Activated CD4-positive, alpha-beta T cell treated with anti-CD3 and anti-CD28 coated beads, Interleukin-2, amount 10 ng/mL, durations not matched to agents 7 days and 5 days (primary cell): ENCODE results near the gene TUB. TPM values are rescaled to one million over a fixed set of nuclear protein-coding genes. Genes with fewer than 3 reads are reported as not detected.

Source experiments
- CTCF ChIA-PET: fragments of 350-600 bp; sonication (Branson Sonifier 250); formaldehyde crosslinking; loops from one replicate; lab custom pipeline; 2021; ENCODE audit warnings: antibody characterized with exemption; lab: Charles Lee
- POLR2A ChIA-PET: fragments of 350-600 bp; sonication (Branson Sonifier 250); formaldehyde crosslinking; loops from one replicate; lab custom pipeline; 2021; ENCODE audit warnings: antibody characterized with exemption; lab: Charles Lee
- DNase-seq: peaks from one replicate; pipeline ENCODE4 v3.0.0-alpha.2; 2020
- H3K27ac Mint-ChIP-seq: one replicate; pipeline ENCODE4 v1.8.0; 2021; ENCODE audit warnings: mild to moderate bottlenecking, moderate library complexity, mixed read lengths
- H3K27me3 Mint-ChIP-seq: one replicate; pipeline ENCODE4 v1.8.0; 2021; ENCODE audit warnings: mixed read lengths
- H3K36me3 Mint-ChIP-seq: one replicate; pipeline ENCODE4 v1.8.0; 2021; ENCODE audit warnings: low read depth, mixed read lengths
- H3K4me1 Mint-ChIP-seq: one replicate; pipeline ENCODE4 v1.8.0; 2021; ENCODE audit warnings: mixed read lengths
- H3K4me3 Mint-ChIP-seq: one replicate; pipeline ENCODE4 v1.8.0; 2021; ENCODE audit warnings: mild to moderate bottlenecking, moderate library complexity, mixed read lengths
- H3K9me3 Mint-ChIP-seq: one replicate; pipeline ENCODE4 v1.8.0; 2021; ENCODE audit warnings: mixed read lengths
- total RNA-seq, 2 experiments: library from RNA; stranded (reverse); gene quantifications; one replicate each; pipeline ENCODE4 v1.2.3, GENCODE V29; 2021

TUB gene
- total RNA-seq, 2 experiments from 2014 or later = 0.08 to 0.12 TPM

GRCh38 chr11:8055836-8056526, 25.0 kb upstream of the TUB start:
- CTCF ChIA-PET = interaction anchor here (0.5 to 2.0 kb wide), 3 partner anchors 17 to 1389 kb away, joined by 4 to 5 read pairs (median 4); no protein-coding TSS in a partner anchor
- Mint-ChIP-seq H3K9me3 (no peaks in the 10 kb centered on the region), H3K4me1 (peaks cover 2% of the 10 kb centered on the region), H3K36me3 (no peaks in the 10 kb centered on the region), H3K27me3 (peaks cover 8% of the 10 kb centered on the region), H3K4me3 (no peak overlapping the region), H3K27ac (no peak overlapping the region)
- POLR2A ChIA-PET = interaction anchor here (0.6 kb wide), 1 partner anchor 774 kb away, joined by 3 read pairs; no protein-coding TSS in a partner anchor
- DNase-seq = no peak

DNA sequence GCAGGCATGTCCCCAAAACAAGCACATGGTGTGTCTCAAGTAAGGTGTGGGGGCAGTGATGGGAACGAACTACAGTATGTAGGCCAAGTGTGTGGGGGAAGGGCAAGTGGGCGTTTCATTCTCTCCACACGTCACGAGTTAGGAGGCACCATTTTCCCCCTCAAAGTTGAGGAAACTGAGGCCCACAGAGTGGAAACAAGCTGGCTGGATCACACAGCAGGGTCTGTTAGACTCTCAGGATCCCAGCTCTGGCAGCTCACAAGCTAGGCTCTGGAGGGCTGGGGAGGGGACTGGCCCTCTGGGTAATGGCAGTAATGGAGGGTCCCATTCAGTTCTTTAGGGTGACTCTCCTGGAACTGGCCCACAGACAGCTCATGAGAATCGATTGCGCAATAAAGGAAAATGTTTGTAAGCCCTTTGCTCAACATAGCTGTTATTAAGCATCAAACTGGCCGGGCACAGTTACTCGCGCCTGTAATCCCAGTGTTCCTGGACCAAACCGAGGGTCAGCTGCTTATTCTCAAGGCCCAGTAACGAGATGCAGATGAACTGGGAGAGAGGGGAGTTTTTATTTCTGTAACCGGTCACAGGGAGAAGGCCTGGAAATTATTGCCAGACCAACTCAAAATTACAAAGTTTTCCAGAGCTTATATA, 24.1 kb upstream of the TUB start:
- Mint-ChIP-seq H3K9me3 (no peaks in the 10 kb centered on the region), H3K27ac (no peak overlapping the region)

GRCh38 chr11:8058216-8058615, 22.8 kb upstream of the TUB start:
- CTCF ChIA-PET = no interaction called here

More for the DNA sequence above, 24.1 kb upstream of the TUB start:
- H3K4me3 Mint-ChIP-seq = no peak overlapping the region
- ChIA-PET CTCF (interaction anchor here (0.7 to 1.2 kb wide), 3 partner anchors 12 to 50 kb away, joined by 3 read pairs; no protein-coding TSS in a partner anchor), POLR2A (interaction anchor here (0.6 kb wide), 1 partner anchor 575 kb away, joined by 11 read pairs; no protein-coding TSS in a partner anchor)
- no peak for DNase-seq
- H3K36me3 Mint-ChIP-seq = no peaks in the 10 kb centered on the region
- peaks cover 2% of the 10 kb centered on the region for H3K4me1 Mint-ChIP-seq
- peaks cover 1% of the 10 kb centered on the region for H3K27me3 Mint-ChIP-seq

DNA sequence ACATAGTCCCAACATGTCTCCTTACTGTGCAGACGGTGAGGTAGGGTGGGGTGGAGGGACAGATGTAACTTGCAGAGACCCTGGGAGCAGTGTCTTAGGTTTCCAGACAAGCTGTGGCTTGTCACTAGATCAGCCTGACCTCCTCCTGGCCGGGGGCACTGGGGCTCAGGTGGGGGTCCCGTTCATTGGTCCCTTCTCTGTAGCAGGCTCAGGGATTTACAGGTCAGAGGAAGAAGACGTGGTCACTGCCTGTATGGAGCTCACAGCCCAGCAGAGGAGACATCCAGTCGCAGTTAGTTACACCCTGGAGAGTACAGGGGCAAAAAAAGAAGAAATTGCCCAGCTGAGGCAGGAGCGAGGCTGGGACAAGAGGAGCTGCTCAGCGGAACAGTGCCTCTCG, 22.0 kb upstream of the TUB start:
- no peak for DNase-seq
- Mint-ChIP-seq H3K4me1 (peaks cover 2% of the 10 kb centered on the region), H3K27me3 (no peaks in the 10 kb centered on the region), H3K4me3 (no peak overlapping the region), H3K36me3 (no peaks in the 10 kb centered on the region), H3K9me3 (no peaks in the 10 kb centered on the region), H3K27ac (no peak overlapping the region)
- CTCF ChIA-PET = interaction anchor here (1.4 kb wide), 1 partner anchor 8 kb away, joined by 5 read pairs; no protein-coding TSS in a partner anchor
- POLR2A ChIA-PET = no interaction called here

More at GRCh38 chr11:8058216-8058615, 22.8 kb upstream of the TUB start:
- no peaks in the 10 kb centered on the region for H3K9me3 Mint-ChIP-seq
- H3K36me3 Mint-ChIP-seq = no peaks in the 10 kb centered on the region
- no peaks in the 10 kb centered on the region for H3K27me3 Mint-ChIP-seq
- no peak for DNase-seq
- H3K4me3 Mint-ChIP-seq = no peak overlapping the region
- no peak overlapping the region for H3K27ac Mint-ChIP-seq
- peaks cover 2% of the 10 kb centered on the region for H3K4me1 Mint-ChIP-seq
- POLR2A ChIA-PET = no interaction called here

DNA sequence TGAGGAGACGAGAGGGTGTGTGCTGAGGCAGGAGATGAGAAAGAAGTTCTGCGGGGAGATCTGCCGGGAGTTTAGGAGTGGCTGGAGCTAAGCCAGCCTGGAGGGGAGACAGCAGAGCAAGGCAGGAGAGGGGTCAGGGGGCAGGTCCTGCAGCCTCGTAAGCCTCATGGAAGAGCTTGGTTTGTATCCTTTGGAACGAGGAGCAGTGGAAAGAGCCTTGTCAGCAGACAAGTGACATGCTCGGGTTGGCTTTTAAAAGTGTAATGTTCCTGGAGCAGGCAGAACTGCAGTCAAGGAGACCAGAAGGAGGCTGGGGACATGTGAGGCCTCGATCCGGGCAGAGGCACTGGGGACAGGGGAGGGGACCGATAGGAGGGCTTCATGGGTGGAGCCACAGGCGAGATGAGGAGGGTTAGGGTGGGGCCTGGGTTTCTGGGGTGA, 21.4 kb upstream of the TUB start:
- Mint-ChIP-seq H3K36me3 (no peaks in the 10 kb centered on the region), H3K27ac (no peak overlapping the region), H3K4me1 (peaks cover 2% of the 10 kb centered on the region), H3K27me3 (no peaks in the 10 kb centered on the region), H3K4me3 (no peak overlapping the region), H3K9me3 (no peaks in the 10 kb centered on the region)
- POLR2A ChIA-PET = no interaction called here
- CTCF ChIA-PET = interaction anchor here (1.4 kb wide), 1 partner anchor 9 kb away, joined by 5 read pairs; no protein-coding TSS in a partner anchor
- no peak for DNase-seq

- Mint-ChIP-seq H3K4me1 (peaks cover 2% of the 10 kb centered on the region), H3K4me3 (no peak overlapping the region), H3K27ac (no peak overlapping the region), H3K36me3 (no peaks in the 10 kb centered on the region), H3K9me3 (no peaks in the 10 kb centered on the region), H3K27me3 (no peaks in the 10 kb centered on the region)
- POLR2A ChIA-PET = no interaction called here
- CTCF ChIA-PET = interaction anchor here (1.4 kb wide), 1 partner anchor 9 kb away, joined by 5 read pairs; no protein-coding TSS in a partner anchor
- no peak for DNase-seq
Observed at GRCh38 chr11:8060146-8060719, 20.8 kb upstream of the TUB start.

GRCh38 chr11:8060801-8061554, 20.0 kb upstream of the TUB start:
- Mint-ChIP-seq H3K4me3 (no peak overlapping the region), H3K4me1 (peaks cover 2% of the 10 kb centered on the region), H3K9me3 (no peaks in the 10 kb centered on the region), H3K27ac (no peak overlapping the region), H3K36me3 (no peaks in the 10 kb centered on the region), H3K27me3 (no peaks in the 10 kb centered on the region)
- ChIA-PET CTCF (no interaction called here), POLR2A (no interaction called here)
- DNase-seq = no peak

- peaks cover 2% of the 10 kb centered on the region for H3K4me1 Mint-ChIP-seq
- ChIA-PET POLR2A (no interaction called here), CTCF (no interaction called here)
- no peak overlapping the region for H3K27ac Mint-ChIP-seq
- no peaks in the 10 kb centered on the region for H3K27me3 Mint-ChIP-seq
- no peaks in the 10 kb centered on the region for H3K36me3 Mint-ChIP-seq
- H3K9me3 Mint-ChIP-seq = no peaks in the 10 kb centered on the region
- H3K4me3 Mint-ChIP-seq = no peak overlapping the region
- no peak for DNase-seq
Observed at GRCh38 chr11:8061555-8062428, 19.2 kb upstream of the TUB start.

GRCh38 chr11:8062781-8063257, 18.2 kb upstream of the TUB start:
- ChIA-PET CTCF (no interaction called here), POLR2A (no interaction called here)
- no peaks in the 10 kb centered on the region for H3K27me3 Mint-ChIP-seq
- no peaks in the 10 kb centered on the region for H3K9me3 Mint-ChIP-seq
- H3K36me3 Mint-ChIP-seq = no peaks in the 10 kb centered on the region
- DNase-seq = no peak
- H3K4me1 Mint-ChIP-seq = peaks cover 2% of the 10 kb centered on the region
- no peak overlapping the region for H3K4me3 Mint-ChIP-seq
- no peak overlapping the region for H3K27ac Mint-ChIP-seq

GRCh38 chr11:8063324-8063723, 17.7 kb upstream of the TUB start:
- Mint-ChIP-seq H3K4me3 (no peak overlapping the region), H3K27ac (no peak overlapping the region), H3K36me3 (no peaks in the 10 kb centered on the region), H3K9me3 (no peaks in the 10 kb centered on the region), H3K27me3 (peaks cover 1% of the 10 kb centered on the region), H3K4me1 (peaks cover 2% of the 10 kb centered on the region)
- ChIA-PET POLR2A (no interaction called here), CTCF (no interaction called here)
- no peak for DNase-seq

- Mint-ChIP-seq H3K27me3 (peaks cover 3% of the 10 kb centered on the region), H3K27ac (no peak overlapping the region), H3K4me3 (no peak overlapping the region), H3K4me1 (no peaks in the 10 kb centered on the region), H3K36me3 (no peaks in the 10 kb centered on the region), H3K9me3 (no peaks in the 10 kb centered on the region)
- no peak for DNase-seq
- ChIA-PET POLR2A (no interaction called here), CTCF (no interaction called here)
Observed at GRCh38 chr11:8065031-8065430, 16.0 kb upstream of the TUB start.
